HEK293 (cell line): Measurements from ENCODE around the gene MASP2.

ENCODE experiments used
- CTCF ChIA-PET: fragments of 350-600 bp; formaldehyde crosslinking; extraction: SDS; loops from one replicate; lab custom pipeline; 2021; ENCODE audit warnings: antibody characterized with exemption; lab: Yijun Ruan, JAX
- POLR2A ChIA-PET: fragments of 300-600 bp; formaldehyde crosslinking; extraction: SDS; loops from one replicate; lab custom pipeline; 2020; ENCODE audit warnings: antibody characterized with exemption, inconsistent platforms; lab: Yijun Ruan, JAX
- H3K27ac ChIP-seq: fragments of 200-500 bp; sonication (Bioruptor generic); 2 replicates; pipeline ENCODE4 v1.5.1; 2014; ENCODE audit warnings: low read depth, low read length, control low read depth, inconsistent platforms; ENCODE audit errors: extremely low read depth
- H3K36me3 ChIP-seq, 2 experiments: fragments of 200-500 bp in 1 of 2; sonication (Bioruptor generic) in 1 of 2; 1 replicate in 1 of 2; 2 replicates in 1 of 2; pipeline ENCODE4 v1.5.1; 2014 to 2017; ENCODE audit warnings: inconsistent platforms in 2 of 2, low read length in 2 of 2; ENCODE audit not compliant: control insufficient read depth in 2 of 2, insufficient read depth in 1 of 2
- H3K4me1 ChIP-seq: fragments of 200-500 bp; sonication (Bioruptor generic); 2 replicates; pipeline ENCODE4 v1.5.1; 2014; ENCODE audit warnings: mild to moderate bottlenecking, low read length, inconsistent platforms; ENCODE audit not compliant: control insufficient read depth, insufficient read depth
- H3K4me3 ChIP-seq: 2 replicates; pipeline ENCODE4 v1.5.1; 2011; ENCODE audit warnings: low read depth, mild to moderate bottlenecking, control low read depth, low read length, moderate library complexity
- H3K9me3 ChIP-seq: fragments of 200-500 bp; sonication (Bioruptor generic); 2 replicates; pipeline ENCODE4 v1.5.1; 2014; ENCODE audit warnings: low read depth, low read length, inconsistent platforms; ENCODE audit not compliant: control insufficient read depth, insufficient read depth
- BCL11A ChIP-seq: fragments of 450-650 bp; formaldehyde crosslinking; IDR thresholded peaks from 2 replicates; pipeline ENCODE4 v1.5.1; 2016; ENCODE audit warnings: low read depth, missing biosample characterization, missing genetic modification characterization
- BCL6B ChIP-seq: fragments of 450-650 bp; formaldehyde crosslinking; IDR thresholded peaks from 2 replicates; pipeline ENCODE4 v1.5.1; 2017; ENCODE audit warnings: missing biosample characterization, missing genetic modification characterization
- MZF1 ChIP-seq: fragments of 450-650 bp; formaldehyde crosslinking; IDR thresholded peaks from 2 replicates; pipeline ENCODE4 v1.5.1; 2017; ENCODE audit warnings: missing biosample characterization, missing genetic modification characterization, borderline replicate concordance
- RBAK ChIP-seq: fragments of 450-650 bp; formaldehyde crosslinking; IDR thresholded peaks from 2 replicates; pipeline ENCODE4 v1.5.1; 2016; ENCODE audit warnings: missing biosample characterization, missing genetic modification characterization
- SP2 ChIP-seq: fragments of 450-650 bp; formaldehyde crosslinking; IDR thresholded peaks from 2 replicates; pipeline ENCODE4 v1.5.1; 2016; ENCODE audit warnings: missing biosample characterization, missing genetic modification characterization
- ZNF138 ChIP-seq: fragments of 450-650 bp; formaldehyde crosslinking; IDR thresholded peaks from 2 replicates; pipeline ENCODE4 v1.5.1; 2016; ENCODE audit warnings: missing biosample characterization, missing genetic modification characterization, borderline replicate concordance
- ZNF155 ChIP-seq: fragments of 450-650 bp; formaldehyde crosslinking; IDR thresholded peaks from 2 replicates; pipeline ENCODE4 v1.5.1; 2016; ENCODE audit warnings: missing biosample characterization, missing genetic modification characterization
- ZNF394 ChIP-seq: fragments of 450-650 bp; formaldehyde crosslinking; IDR thresholded peaks from 2 replicates; pipeline ENCODE4 v1.5.1; 2016; ENCODE audit warnings: missing biosample characterization, missing genetic modification characterization, mild to moderate bottlenecking, moderate library complexity, borderline replicate concordance
- ZNF433 ChIP-seq: fragments of 450-650 bp; formaldehyde crosslinking; IDR thresholded peaks from 2 replicates; pipeline ENCODE4 v1.5.1; 2016; ENCODE audit warnings: missing biosample characterization, missing genetic modification characterization, low read depth
- ZNF510 ChIP-seq: fragments of 450-650 bp; formaldehyde crosslinking; IDR thresholded peaks from 2 replicates; pipeline ENCODE4 v1.5.1; 2018; ENCODE audit warnings: mild to moderate bottlenecking, missing genetic modification characterization, missing biosample characterization; ENCODE audit not compliant: insufficient replicate concordance
- ZNF654 ChIP-seq: fragments of 450-650 bp; formaldehyde crosslinking; IDR thresholded peaks from 2 replicates; pipeline ENCODE4 v1.5.1; 2016; ENCODE audit warnings: low read depth, missing biosample characterization, missing genetic modification characterization
- ZNF664 ChIP-seq: fragments of 450-650 bp; formaldehyde crosslinking; IDR thresholded peaks from 2 replicates; pipeline ENCODE4 v1.5.1; 2016; ENCODE audit warnings: missing biosample characterization, missing genetic modification characterization
- ZNF677 ChIP-seq: fragments of 450-650 bp; IDR thresholded peaks from 2 replicates; pipeline ENCODE4 v1.5.0; 2018; ENCODE audit warnings: missing biosample characterization, mild to moderate bottlenecking, missing genetic modification characterization, moderate library complexity
- ZNF792 ChIP-seq: fragments of 450-650 bp; formaldehyde crosslinking; IDR thresholded peaks from 2 replicates; pipeline ENCODE4 v1.5.1; 2016; ENCODE audit warnings: missing biosample characterization, missing genetic modification characterization
- ZSCAN16 ChIP-seq: fragments of 450-650 bp; formaldehyde crosslinking; IDR thresholded peaks from 2 replicates; pipeline ENCODE4 v1.5.1; 2016; ENCODE audit warnings: missing biosample characterization, missing genetic modification characterization
- TF ChIP-seq, protein P1 (sequence below): fragments of 450-650 bp; formaldehyde crosslinking; IDR thresholded peaks from 2 replicates; pipeline ENCODE4 v1.5.1; 2016; ENCODE audit warnings: missing biosample characterization, missing genetic modification characterization
- TF ChIP-seq, protein P2 (sequence below): fragments of 450-650 bp; formaldehyde crosslinking; IDR thresholded peaks from 2 replicates; pipeline ENCODE4 v1.5.1; 2016; ENCODE audit warnings: missing biosample characterization, missing genetic modification characterization
- TF ChIP-seq, protein P3 (sequence below): fragments of 450-650 bp; formaldehyde crosslinking; IDR thresholded peaks from 2 replicates; pipeline ENCODE4 v1.5.1; 2016; ENCODE audit warnings: missing biosample characterization, missing genetic modification characterization

Gene MASP2

GRCh38 chr1:11058595-11059154 lies 11.6 kb upstream of the MASP2 start (continued):
- TF ChIP-seq, protein P1, sequence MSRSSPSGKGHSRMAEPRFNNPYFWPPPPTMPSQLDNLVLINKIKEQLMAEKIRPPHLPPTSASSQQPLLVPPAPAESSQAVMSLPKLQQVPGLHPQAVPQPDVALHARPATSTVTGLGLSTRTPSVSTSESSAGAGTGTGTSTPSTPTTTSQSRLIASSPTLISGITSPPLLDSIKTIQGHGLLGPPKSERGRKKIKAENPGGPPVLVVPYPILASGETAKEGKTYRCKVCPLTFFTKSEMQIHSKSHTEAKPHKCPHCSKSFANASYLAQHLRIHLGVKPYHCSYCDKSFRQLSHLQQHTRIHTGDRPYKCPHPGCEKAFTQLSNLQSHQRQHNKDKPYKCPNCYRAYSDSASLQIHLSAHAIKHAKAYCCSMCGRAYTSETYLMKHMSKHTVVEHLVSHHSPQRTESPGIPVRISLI = 0 out of 2 replicates have a peak, but pooled peaks have one; percentile 42

DNA sequence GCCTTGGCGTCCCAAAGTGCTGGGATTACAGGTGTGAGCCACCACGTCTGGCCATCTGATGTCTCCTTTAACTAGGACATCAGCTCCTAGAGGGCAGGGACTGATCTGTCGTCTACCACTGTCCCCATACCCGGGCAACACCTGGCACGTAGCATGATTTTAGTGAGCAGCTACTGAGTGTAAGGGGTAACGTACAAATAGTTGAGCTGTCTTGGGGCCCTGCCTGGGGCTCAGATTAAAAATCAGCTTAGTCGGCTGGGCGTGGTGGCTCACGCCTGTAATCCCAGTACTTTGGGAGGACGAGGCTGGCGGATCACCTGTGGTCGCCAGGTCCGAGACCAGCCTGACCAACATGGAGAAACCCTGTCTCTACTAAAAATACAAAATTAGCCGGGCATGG lies 11.0 kb upstream of the MASP2 start:
- Histone ChIP-seq H3K4me1 (no peaks in the 10 kb centered on the region), H3K4me3 (no peak overlapping the region), H3K36me3 (peaks cover 19 to 63% of the 10 kb centered on the region in 2 experiments; a peak in 2 of 3 replicates), H3K27ac (no peak overlapping the region), H3K9me3 (no peaks in the 10 kb centered on the region)
- peak; percentile 90 for TF ChIP-seq ZNF664 (tag by site-specific recombination)
- TF ChIP-seq, protein P2, sequence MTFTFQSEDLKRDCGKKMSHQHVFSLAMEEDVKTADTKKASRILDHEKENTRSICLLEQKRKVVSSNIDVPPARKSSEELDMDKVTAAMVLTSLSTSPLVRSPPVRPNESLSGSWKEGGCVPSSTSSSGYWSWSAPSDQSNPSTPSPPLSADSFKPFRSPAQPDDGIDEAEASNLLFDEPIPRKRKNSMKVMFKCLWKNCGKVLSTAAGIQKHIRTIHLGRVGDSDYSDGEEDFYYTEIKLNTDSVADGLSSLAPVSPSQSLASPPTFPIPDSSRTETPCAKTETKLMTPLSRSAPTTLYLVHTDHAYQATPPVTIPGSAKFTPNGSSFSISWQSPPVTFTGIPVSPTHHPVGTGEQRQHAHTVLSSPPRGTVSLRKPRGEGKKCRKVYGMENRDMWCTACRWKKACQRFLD (tag by site-specific recombination) = no peak
- ChIA-PET POLR2A (interaction anchor here (0.5 kb wide), 1 partner anchor 364 kb away, joined by 3 read pairs; no protein-coding TSS in a partner anchor), CTCF (interaction anchor here (0.5 to 3.1 kb wide), 3 partner anchors 20 to 585 kb away, joined by 3 to 20 read pairs (median 3); no protein-coding TSS in a partner anchor)

DNA sequence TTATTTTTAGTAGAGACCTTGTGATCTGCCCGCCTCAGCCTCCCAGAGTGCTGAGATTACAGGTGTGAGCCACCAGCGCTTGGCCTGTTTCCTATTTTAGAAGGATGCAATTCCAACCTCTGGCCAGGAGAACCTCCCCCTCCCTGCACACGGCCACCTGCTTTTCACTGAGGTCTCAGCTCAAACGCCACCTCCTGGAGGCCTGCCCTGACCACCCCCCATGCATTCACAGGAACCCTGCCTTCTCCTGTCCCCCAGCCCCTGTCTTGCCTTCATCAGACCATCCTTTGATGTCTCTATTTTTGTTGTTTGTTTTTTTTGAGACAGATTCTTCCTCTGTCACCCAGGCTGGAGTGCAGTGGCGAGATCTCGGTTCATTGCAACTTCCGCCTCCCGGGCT lies 10.4 kb upstream of the MASP2 start:
- POLR2A ChIA-PET = no interaction called here
- CTCF ChIA-PET = interaction anchor here (1.2 to 3.1 kb wide), 2 partner anchors 20 to 586 kb away, joined by 3 to 20 read pairs; no protein-coding TSS in a partner anchor

DNA sequence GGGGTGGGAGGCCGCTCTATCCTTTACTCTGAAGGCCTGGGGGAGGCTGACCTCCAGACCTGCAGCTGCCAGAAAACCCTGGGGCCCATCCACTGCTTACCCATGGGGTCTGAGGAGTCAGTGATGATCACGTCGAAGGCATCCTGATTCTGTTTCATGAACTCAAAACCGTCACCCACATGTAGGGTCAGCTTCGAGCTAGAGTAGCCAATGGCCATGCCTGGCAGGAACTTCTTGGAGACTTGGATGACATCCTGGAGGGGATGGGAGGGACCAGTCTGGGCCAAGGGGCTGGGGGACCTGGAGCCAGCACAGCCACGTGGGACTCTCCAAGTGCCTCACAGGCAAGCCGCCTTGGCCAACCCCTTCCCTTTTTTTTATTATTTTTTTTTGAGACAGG lies 9.5 kb upstream of the MASP2 start:
- Histone ChIP-seq H3K4me1 (no peaks in the 10 kb centered on the region), H3K36me3 (peaks cover 19 to 51% of the 10 kb centered on the region in 2 experiments; a peak in 2 of 3 replicates), H3K27ac (no peak overlapping the region), H3K4me3 (no peak overlapping the region), H3K9me3 (no peaks in the 10 kb centered on the region)
- POLR2A ChIA-PET = no interaction called here
- no peak for TF ChIP-seq ZNF510 (tag by site-specific recombination)
- TF ChIP-seq ZNF433 (tag by site-specific recombination) = no peak
- no peak for TF ChIP-seq ZNF138 (tag by site-specific recombination)
- no peak for TF ChIP-seq ZNF792
- CTCF ChIA-PET = interaction anchor here (3.1 kb wide), 1 partner anchor 19 kb away, joined by 20 read pairs; no protein-coding TSS in a partner anchor

More for the DNA sequence above, 10.4 kb upstream of the MASP2 start:
- no peaks in the 10 kb centered on the region for H3K9me3 ChIP-seq
- no peak overlapping the region for H3K27ac ChIP-seq
- H3K4me1 ChIP-seq = no peaks in the 10 kb centered on the region
- TF ChIP-seq, protein P3, sequence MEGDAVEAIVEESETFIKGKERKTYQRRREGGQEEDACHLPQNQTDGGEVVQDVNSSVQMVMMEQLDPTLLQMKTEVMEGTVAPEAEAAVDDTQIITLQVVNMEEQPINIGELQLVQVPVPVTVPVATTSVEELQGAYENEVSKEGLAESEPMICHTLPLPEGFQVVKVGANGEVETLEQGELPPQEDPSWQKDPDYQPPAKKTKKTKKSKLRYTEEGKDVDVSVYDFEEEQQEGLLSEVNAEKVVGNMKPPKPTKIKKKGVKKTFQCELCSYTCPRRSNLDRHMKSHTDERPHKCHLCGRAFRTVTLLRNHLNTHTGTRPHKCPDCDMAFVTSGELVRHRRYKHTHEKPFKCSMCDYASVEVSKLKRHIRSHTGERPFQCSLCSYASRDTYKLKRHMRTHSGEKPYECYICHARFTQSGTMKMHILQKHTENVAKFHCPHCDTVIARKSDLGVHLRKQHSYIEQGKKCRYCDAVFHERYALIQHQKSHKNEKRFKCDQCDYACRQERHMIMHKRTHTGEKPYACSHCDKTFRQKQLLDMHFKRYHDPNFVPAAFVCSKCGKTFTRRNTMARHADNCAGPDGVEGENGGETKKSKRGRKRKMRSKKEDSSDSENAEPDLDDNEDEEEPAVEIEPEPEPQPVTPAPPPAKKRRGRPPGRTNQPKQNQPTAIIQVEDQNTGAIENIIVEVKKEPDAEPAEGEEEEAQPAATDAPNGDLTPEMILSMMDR (tag by site-specific recombination) = peak; percentile 63; the same call in 1 of the 2 replicates
- TF ChIP-seq BCL11A (tag by site-specific recombination) = no peak
- no peak overlapping the region for H3K4me3 ChIP-seq
- H3K36me3 ChIP-seq = peaks cover 19 to 61% of the 10 kb centered on the region in 2 experiments; a peak in 2 of 3 replicates

GRCh38 chr1:11055676-11056075 lies 8.6 kb upstream of the MASP2 start:
- no peaks in the 10 kb centered on the region for H3K4me1 ChIP-seq
- ChIA-PET POLR2A (no interaction called here), CTCF (interaction anchor here (3.1 kb wide), 1 partner anchor 18 kb away, joined by 20 read pairs; no protein-coding TSS in a partner anchor)
- no peaks in the 10 kb centered on the region for H3K9me3 ChIP-seq
- H3K4me3 ChIP-seq = no peak overlapping the region
- H3K36me3 ChIP-seq = peaks cover 19 to 50% of the 10 kb centered on the region in 2 experiments; a peak in 2 of 3 replicates
- no peak overlapping the region for H3K27ac ChIP-seq
- TF ChIP-seq BCL6B (tag by site-specific recombination) = no peak
- no peak for TF ChIP-seq ZNF155
- TF ChIP-seq ZNF677 = no peak
- TF ChIP-seq ZNF394 (tag by site-specific recombination) = no peak
- no peak for TF ChIP-seq SP2 (tag by site-specific recombination)
- no peak for TF ChIP-seq ZNF654 (tag by site-specific recombination)
- no peak for TF ChIP-seq MZF1 (tag by site-specific recombination)
- no peak for TF ChIP-seq ZNF433 (tag by site-specific recombination)
- TF ChIP-seq RBAK (tag by site-specific recombination) = no peak
- no peak for TF ChIP-seq ZSCAN16
